ENCODE measurements around the gene FKRP. TPM values are rescaled to one million over a fixed set of nuclear protein-coding genes. Genes with fewer than 3 reads are reported as not detected.
A peak's percentile ranks its signal among the peaks of the same experiment; 100 is the strongest.

The FKRP gene
- total and polyA plus RNA-seq, 5 experiments from 2014 or later = 2.6 to 23.8 (median 8.7) TPM

DNA sequence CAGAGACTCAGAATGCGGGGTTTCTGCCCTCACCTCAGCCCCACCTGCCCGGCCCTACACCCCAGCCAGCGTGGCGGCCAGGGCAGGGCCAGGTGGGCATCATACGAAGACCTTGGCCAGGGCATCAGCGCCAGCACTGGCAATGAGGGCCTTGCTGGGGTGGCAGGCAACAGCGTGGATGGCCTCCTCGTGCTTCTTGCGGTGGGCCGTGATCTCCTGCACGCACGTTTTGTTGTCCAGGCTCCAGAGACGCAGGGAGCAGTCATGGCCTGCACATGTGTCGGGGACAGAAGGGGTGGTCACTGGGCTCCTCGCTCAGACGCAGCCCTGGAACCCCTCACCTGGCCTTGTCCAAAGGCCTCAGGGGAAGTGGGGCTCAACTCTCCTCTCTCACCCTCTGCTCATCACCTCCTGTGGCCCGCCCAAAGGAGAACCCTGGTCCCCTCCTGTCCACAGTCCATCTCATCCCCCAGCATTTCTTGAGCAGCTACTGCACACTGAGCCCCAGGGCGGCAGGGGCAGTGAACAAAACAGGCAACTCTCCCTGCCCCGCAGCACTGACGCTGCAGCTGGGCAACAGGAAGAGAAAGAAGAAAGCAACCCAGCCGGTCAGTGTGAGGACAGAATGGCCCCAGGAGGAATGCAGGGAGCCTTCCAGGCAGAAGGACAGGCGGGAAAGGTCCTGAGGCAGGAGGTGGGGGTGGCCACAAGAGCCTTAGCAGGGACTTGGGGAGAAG, 25.2 kb upstream of the FKRP start:
- POLR2A ChIA-PET = no interaction called here
- Mint-ChIP-seq H3K27me3 (no peaks in the 10 kb centered on the region), H3K27ac (peak overlapping the region in 2 of 10 donors; percentile 19 to 43), H3K9me3 (no peaks in the 10 kb centered on the region), H3K4me3 (peak overlapping the region in 1 of 10 donors; percentile 26), H3K36me3 (peaks cover 0 to 35% (median 3%) of the 10 kb centered on the region in 3 donors), H3K4me1 (peaks cover 27 to 65% (median 45%) of the 10 kb centered on the region in 4 donors)
- no peak for DNase-seq
- no peak for ATAC-seq

DNA sequence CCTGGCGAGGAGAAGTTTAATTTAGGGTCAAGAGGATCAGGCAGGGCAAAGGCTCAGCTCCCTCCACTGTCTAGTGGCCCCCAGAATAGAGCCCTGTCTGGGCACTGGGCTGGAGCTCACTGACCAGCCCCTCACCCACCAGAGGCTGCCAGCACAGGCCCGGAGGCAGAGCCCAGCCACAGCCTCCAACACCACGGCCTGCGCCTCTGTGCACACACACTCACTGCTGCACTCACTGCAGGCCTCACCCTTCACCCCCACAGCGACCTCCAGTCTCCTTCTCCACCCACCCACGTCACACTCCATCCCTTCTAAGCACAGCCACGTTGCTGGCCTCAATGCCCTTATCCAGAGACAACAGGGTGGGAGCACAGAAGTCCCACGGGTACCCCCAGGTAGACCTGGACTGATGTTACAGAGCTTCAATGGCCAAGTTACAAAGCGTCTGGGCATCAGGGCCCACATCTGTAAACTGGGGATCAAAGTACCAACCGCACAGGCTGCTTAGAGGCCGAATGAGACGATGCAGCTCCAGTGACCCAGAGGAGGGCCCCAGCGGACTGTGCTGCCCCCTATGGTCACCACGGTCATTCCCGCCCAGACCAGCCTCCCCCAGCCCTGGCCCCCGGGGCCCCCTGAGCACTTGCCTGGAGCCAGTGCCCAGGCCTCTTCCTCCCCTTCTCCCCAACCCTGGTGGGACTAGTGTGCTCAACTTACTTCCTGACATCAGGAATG, 24.4 kb upstream of the FKRP start:
- H3K9me3 Mint-ChIP-seq = no peaks in the 10 kb centered on the region
- peak overlapping the region in 2 of 10 donors; percentile 38 to 72 for H3K4me3 Mint-ChIP-seq
- peaks cover 0 to 43% (median 5%) of the 10 kb centered on the region in 3 donors for H3K36me3 Mint-ChIP-seq
- no peak for DNase-seq
- peaks cover 30 to 57% (median 46%) of the 10 kb centered on the region in 4 donors for H3K4me1 Mint-ChIP-seq
- ATAC-seq = no peak
- POLR2A ChIA-PET = interaction anchor here (0.5 kb wide), 1 partner anchor 91 kb away, joined by 3 read pairs; no protein-coding TSS in a partner anchor
- no peaks in the 10 kb centered on the region for H3K27me3 Mint-ChIP-seq
- H3K27ac Mint-ChIP-seq = peak overlapping the region in 3 of 10 donors; percentile 1 to 73 (median 35)

DNA sequence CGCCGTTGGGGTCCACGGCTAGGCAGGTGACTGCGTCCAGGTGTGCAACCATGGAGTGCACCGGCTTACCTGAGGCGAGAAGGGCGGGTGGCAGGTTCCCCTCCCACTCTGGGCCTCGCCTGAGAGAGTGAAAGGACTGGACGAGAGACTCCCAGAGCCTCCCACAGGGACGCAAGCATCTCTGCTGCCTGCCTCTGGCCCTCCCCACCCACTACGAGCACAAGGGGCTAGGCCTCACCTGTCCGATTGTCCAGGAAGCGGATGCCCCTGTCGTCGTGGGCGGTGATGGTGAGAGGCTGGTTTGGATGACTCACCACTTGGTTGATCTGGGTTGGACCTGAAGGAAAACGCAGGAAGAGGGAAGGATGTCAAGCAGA, 23.9 kb upstream of the FKRP start:
- peak overlapping the region in 2 of 10 donors; percentile 51 to 72 for H3K4me3 Mint-ChIP-seq
- peaks cover 30 to 54% (median 48%) of the 10 kb centered on the region in 4 donors for H3K4me1 Mint-ChIP-seq
- POLR2A ChIA-PET = interaction anchor here (0.5 kb wide), 1 partner anchor 92 kb away, joined by 3 read pairs; no protein-coding TSS in a partner anchor
- H3K27me3 Mint-ChIP-seq = no peaks in the 10 kb centered on the region
- H3K9me3 Mint-ChIP-seq = no peaks in the 10 kb centered on the region
- peaks cover 0 to 47% (median 5%) of the 10 kb centered on the region in 3 donors for H3K36me3 Mint-ChIP-seq
- H3K27ac Mint-ChIP-seq = peak overlapping the region in 5 of 10 donors; percentile 61 to 90 (median 74)
- ATAC-seq (no peak), DNase-seq (no peak)

DNA sequence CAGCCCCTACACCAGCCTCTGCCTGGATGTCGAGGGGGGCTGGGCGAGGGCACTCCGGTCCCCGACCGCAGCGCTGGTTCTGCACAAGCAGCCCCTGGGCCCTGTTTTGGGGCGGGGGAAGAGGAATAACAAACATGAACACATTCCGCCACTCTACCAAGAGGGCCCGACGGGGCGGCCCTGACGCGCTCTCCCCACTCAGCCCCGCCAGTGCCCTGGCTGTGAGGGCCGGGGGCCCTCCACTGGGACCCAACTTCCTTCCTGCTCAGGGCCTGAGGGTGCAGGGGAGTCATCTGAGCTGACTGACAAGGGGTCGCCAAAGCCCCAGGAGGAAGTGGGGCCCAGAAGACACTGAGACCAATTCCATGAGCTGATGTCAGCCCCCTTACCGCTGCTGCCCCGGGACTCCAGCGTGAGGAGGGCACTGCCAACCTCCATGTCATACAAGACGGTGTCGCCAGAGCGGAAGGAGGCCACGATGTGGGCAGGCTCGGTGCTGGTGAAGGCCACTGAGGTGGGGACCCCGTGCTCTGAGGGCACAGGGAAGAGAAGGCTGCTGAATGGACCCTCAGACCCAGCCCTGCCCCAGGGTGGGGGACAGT, 23.3 kb upstream of the FKRP start:
- ATAC-seq = no peak
- H3K4me1 Mint-ChIP-seq = peaks cover 32 to 51% (median 47%) of the 10 kb centered on the region in 4 donors
- no peaks in the 10 kb centered on the region for H3K27me3 Mint-ChIP-seq
- peak overlapping the region in 2 of 10 donors; percentile 61 to 73 for H3K27ac Mint-ChIP-seq
- no peaks in the 10 kb centered on the region for H3K9me3 Mint-ChIP-seq
- H3K36me3 Mint-ChIP-seq = peaks cover 0 to 51% (median 5%) of the 10 kb centered on the region in 3 donors
- peak overlapping the region in 2 of 10 donors; percentile 51 to 72 for H3K4me3 Mint-ChIP-seq
- POLR2A ChIA-PET = interaction anchor here (0.7 to 1.2 kb wide), 3 partner anchors 8 to 19 kb away, joined by 3 to 6 read pairs (median 3); no protein-coding TSS in a partner anchor
- DNase-seq = no peak

DNA sequence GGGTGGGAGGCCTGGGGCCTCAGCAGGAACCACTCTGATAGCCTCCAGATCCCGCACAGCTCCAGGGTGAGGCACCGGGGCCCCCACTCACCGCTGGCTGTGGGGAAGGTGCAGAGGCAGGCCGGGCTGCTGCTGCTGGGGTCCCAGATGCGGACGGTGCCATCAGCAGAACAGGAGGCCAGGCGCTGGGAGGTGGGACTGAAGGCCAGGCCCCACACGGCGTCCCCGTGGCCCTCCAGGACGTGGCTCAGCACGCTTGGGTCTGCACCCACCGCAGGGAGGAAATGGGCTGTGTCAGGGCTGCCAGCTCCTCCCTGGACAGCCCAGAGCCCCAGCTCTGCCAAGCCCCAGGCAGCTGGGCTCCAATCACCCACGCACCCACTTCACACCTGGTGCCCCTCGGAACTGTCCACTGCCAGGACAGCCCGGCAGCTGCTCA, 22.8 kb upstream of the FKRP start:
- Mint-ChIP-seq H3K9me3 (no peaks in the 10 kb centered on the region), H3K4me1 (peaks cover 29 to 47% (median 42%) of the 10 kb centered on the region in 4 donors), H3K4me3 (peak overlapping the region in 1 of 10 donors; percentile 54), H3K36me3 (peaks cover 0 to 54% (median 5%) of the 10 kb centered on the region in 3 donors), H3K27me3 (no peaks in the 10 kb centered on the region), H3K27ac (peak overlapping the region in 1 of 10 donors; percentile 73)
- POLR2A ChIA-PET = interaction anchor here (0.7 to 1.2 kb wide), 3 partner anchors 9 to 19 kb away, joined by 3 to 6 read pairs (median 3); no protein-coding TSS in a partner anchor
- DNase-seq (no peak), ATAC-seq (no peak)

DNA sequence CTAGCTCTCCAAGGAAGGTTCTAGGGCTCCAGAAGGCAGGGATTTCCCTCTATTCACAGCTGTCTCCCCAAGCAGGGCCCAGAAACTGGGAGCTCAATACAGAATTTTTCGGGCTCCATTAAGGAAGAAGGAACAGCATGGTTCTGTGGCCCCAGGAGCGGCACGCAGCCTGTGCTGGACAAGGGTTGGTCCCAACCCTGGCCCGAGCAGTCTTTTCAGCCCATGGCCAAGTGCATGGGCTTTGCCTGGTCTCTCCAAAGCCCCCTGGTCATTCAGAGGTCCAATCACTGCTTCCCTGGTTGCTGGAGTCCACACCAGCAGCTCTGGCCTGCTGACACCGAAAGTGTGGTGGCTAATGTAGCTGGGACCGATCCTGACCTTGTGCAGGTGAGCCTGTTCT, 22.4 kb upstream of the FKRP start:
- DNase-seq = no peak
- Mint-ChIP-seq H3K27ac (no peak overlapping the region), H3K9me3 (no peaks in the 10 kb centered on the region), H3K4me1 (peaks cover 27 to 44% (median 40%) of the 10 kb centered on the region in 4 donors), H3K4me3 (peak overlapping the region in 2 of 10 donors; percentile 34 to 54), H3K36me3 (peaks cover 0 to 54% (median 5%) of the 10 kb centered on the region in 3 donors), H3K27me3 (no peaks in the 10 kb centered on the region)
- POLR2A ChIA-PET = interaction anchor here (0.7 to 1.2 kb wide), 5 partner anchors 9 to 24 kb away, joined by 3 to 6 read pairs (median 3); no protein-coding TSS in a partner anchor
- ATAC-seq = no peak

DNA sequence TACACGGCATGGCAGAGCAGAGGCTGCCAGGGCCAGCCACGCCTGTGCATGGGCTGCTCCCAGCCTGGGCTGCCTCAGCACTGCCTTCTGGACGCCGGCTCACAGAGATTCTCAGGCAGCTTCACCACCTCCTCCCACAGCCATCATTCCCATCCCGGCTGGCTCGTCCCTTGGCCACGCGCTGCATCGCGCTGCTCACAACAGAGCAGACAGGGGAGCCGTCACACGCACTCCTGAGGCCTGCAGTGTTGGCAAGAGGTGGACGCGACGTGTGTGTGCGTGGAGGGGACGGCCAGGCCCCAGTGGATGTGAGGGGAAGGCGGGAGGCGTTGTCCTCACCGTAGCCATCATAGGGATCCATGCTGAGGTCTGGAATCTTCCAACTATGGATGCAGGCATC, 21.4 kb upstream of the FKRP start:
- H3K4me1 Mint-ChIP-seq = peaks cover 27 to 42% (median 39%) of the 10 kb centered on the region in 4 donors
- no peak overlapping the region for H3K4me3 Mint-ChIP-seq
- no peaks in the 10 kb centered on the region for H3K27me3 Mint-ChIP-seq
- no peaks in the 10 kb centered on the region for H3K9me3 Mint-ChIP-seq
- H3K27ac Mint-ChIP-seq = peak overlapping the region in 2 of 10 donors; percentile 9 to 83
- DNase-seq (no peak), ATAC-seq (no peak)
- peaks cover 0 to 61% (median 8%) of the 10 kb centered on the region in 3 donors for H3K36me3 Mint-ChIP-seq
- POLR2A ChIA-PET = interaction anchor here (5.8 kb wide), 1 partner anchor 10 kb away, joined by 52 read pairs; no protein-coding TSS in a partner anchor

DNA sequence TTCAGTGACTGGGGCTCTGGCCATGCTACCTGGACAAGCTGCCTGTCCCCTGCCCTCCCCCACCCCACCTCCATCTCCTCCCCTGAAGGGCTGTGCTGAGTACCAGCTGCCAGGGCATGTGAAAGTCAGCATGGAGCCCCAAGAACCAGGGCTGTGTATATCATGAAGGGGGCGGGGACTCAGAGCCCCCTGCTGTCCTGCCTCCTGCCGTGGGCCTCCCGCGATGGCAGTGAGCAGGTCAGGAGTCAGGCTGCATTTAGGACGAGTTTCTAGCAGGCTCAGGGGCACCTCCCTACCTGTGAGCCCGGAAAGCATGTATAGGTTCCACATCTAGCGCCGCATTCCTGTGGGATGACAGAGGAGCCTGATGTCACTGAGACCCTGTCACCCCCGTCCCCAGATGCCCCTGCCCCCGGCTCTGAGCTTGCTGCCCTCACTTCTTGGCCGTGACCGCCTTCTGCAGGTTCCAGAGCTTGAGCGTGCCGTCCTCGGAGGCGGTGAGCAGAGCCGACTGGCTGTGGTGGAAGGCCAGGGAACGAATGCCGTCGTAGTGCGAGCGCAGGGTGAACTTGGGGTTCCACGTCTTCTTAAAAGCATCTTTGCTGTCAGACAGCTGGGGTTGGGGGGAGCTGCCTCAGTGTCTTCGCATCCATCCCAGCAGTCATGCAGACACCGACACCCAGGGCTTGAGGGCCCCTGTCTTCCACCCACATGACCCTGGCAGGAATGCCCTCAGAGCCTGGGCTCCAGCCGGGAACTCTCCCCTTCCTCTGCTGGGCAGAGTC, 20.6 kb upstream of the FKRP start:
- H3K27me3 Mint-ChIP-seq = no peaks in the 10 kb centered on the region
- no peak overlapping the region for H3K4me3 Mint-ChIP-seq
- H3K9me3 Mint-ChIP-seq = no peaks in the 10 kb centered on the region
- DNase-seq (no peak), ATAC-seq (no peak)
- H3K4me1 Mint-ChIP-seq = peaks cover 24 to 40% (median 35%) of the 10 kb centered on the region in 4 donors
- no peak overlapping the region for H3K27ac Mint-ChIP-seq
- H3K36me3 Mint-ChIP-seq = peaks cover 0 to 60% (median 8%) of the 10 kb centered on the region in 3 donors
- POLR2A ChIA-PET = interaction anchor here (5.8 kb wide), 1 partner anchor 11 kb away, joined by 52 read pairs; no protein-coding TSS in a partner anchor

DNA sequence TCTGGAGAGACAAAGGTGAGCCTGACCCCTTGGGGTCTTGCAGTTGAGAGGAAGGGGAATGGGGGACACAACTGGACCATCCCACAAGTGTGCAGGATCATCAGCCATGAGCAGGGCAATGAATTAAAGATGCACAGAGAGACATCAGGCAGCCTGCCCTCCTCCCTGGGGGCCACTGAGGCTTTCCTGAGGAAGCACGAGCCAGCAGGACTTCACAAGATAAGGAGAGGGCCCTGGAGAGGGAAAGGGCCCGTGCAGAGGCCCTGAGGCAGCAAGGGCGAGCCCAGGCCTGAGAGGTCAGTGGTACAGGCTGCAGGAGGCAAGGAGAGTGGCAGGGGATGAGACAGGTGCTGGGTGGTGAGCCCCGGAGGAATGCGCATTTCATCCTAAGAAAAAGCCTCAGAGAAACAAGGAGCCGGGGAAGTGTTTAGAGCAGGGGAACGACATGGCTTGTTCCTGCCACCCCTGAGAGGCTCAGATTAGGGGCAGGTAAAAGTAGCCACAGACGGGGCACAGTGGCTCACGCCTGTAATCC, 19.9 kb upstream of the FKRP start:
- ATAC-seq (no peak), DNase-seq (no peak)
- H3K9me3 Mint-ChIP-seq = no peaks in the 10 kb centered on the region
- H3K4me3 Mint-ChIP-seq = no peak overlapping the region
- POLR2A ChIA-PET = interaction anchor here (1.4 to 5.8 kb wide), 3 partner anchors 12 to 21 kb away, joined by 3 to 52 read pairs (median 48); no protein-coding TSS in a partner anchor
- H3K27me3 Mint-ChIP-seq = no peaks in the 10 kb centered on the region
- H3K36me3 Mint-ChIP-seq = peaks cover 0 to 63% (median 8%) of the 10 kb centered on the region in 3 donors
- peak overlapping the region in 1 of 10 donors; percentile 55 for H3K27ac Mint-ChIP-seq
- peaks cover 24 to 36% (median 31%) of the 10 kb centered on the region in 4 donors for H3K4me1 Mint-ChIP-seq

DNA sequence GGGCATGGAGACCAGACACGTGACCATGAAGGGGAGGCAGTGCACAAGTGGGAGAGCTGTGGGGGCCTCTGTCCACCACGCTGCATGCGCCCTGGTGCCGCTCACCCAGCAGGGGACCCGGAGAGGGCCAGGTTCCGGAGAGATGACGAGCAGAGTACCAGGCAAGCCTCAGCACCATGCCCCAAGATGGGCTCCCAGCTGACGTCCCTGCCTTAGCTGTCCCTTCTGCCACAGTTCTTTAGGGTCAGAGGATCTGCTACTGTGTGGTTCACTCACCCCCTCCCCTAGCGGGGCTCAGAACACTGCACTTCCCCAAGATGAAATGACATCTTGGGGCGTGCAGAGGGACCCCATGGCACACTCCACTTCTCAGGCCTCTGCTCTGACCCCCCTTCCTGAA, 19.3 kb upstream of the FKRP start:
- Mint-ChIP-seq H3K27ac (peak overlapping the region in 2 of 10 donors; percentile 40 to 55), H3K36me3 (peaks cover 0 to 65% (median 8%) of the 10 kb centered on the region in 3 donors)

DNA sequence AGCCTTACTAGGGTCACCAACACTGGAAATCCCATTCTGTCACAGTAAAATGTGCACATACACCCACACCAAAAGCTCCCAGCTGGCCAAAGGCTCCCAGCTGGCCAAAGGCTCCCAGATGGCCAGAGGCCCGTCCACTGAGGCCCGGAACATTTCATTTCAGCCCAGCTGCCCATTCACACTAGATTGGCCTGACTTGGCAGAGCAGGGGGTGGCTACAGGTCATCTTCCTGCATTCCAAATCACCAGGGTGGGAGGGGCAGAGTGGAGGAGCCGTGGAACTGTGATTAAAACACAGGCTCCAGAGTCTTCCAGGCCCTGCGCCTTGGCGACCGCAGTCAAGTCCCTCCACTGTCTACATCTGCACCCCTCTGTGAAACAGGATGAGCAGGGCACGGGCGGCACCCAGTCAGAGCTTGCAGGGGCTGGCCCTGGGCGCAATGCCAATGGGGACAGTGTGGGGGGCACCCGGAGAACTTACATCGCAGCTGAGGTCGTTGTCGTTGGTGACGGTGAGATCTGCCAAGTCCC, 18.8 kb upstream of the FKRP start:
- no peak overlapping the region for H3K27ac Mint-ChIP-seq
- ATAC-seq = no peak
- H3K36me3 Mint-ChIP-seq = peaks cover 0 to 67% (median 8%) of the 10 kb centered on the region in 3 donors
- DNase-seq = no peak
- H3K4me3 Mint-ChIP-seq = no peak overlapping the region
- POLR2A ChIA-PET = interaction anchor here (1.4 to 5.8 kb wide), 4 partner anchors 9 to 22 kb away, joined by 3 to 52 read pairs (median 26); no protein-coding TSS in a partner anchor
- H3K4me1 Mint-ChIP-seq = peaks cover 27 to 36% (median 28%) of the 10 kb centered on the region in 4 donors
- no peaks in the 10 kb centered on the region for H3K27me3 Mint-ChIP-seq
- H3K9me3 Mint-ChIP-seq = no peaks in the 10 kb centered on the region

More for the DNA sequence above, 19.3 kb upstream of the FKRP start:
- no peaks in the 10 kb centered on the region for H3K9me3 Mint-ChIP-seq
- no peak for DNase-seq
- H3K4me1 Mint-ChIP-seq = peaks cover 24 to 35% (median 29%) of the 10 kb centered on the region in 4 donors
- no peaks in the 10 kb centered on the region for H3K27me3 Mint-ChIP-seq
- POLR2A ChIA-PET = interaction anchor here (1.4 to 5.8 kb wide), 3 partner anchors 12 to 22 kb away, joined by 3 to 52 read pairs (median 48); no protein-coding TSS in a partner anchor
- H3K4me3 Mint-ChIP-seq = peak overlapping the region in 1 of 10 donors; percentile 29
- no peak for ATAC-seq

Measured in naive thymus-derived CD8-positive, alpha-beta T cell (primary cell).